Fibroblast of the conjunctiva (primary cell): Measurements from ENCODE around the gene PMM2.
"Not testable (repeated sequence)": the region's sequence is repeated elsewhere in the genome, so short reads cannot be mapped to it uniquely, and the experiment has no call there.

ENCODE experiments used
- DNase-seq: peaks from one replicate; pipeline ENCODE4 v3.0.0-alpha.2; 2010; ENCODE audit warnings: low read depth

PMM2 gene

DNA sequence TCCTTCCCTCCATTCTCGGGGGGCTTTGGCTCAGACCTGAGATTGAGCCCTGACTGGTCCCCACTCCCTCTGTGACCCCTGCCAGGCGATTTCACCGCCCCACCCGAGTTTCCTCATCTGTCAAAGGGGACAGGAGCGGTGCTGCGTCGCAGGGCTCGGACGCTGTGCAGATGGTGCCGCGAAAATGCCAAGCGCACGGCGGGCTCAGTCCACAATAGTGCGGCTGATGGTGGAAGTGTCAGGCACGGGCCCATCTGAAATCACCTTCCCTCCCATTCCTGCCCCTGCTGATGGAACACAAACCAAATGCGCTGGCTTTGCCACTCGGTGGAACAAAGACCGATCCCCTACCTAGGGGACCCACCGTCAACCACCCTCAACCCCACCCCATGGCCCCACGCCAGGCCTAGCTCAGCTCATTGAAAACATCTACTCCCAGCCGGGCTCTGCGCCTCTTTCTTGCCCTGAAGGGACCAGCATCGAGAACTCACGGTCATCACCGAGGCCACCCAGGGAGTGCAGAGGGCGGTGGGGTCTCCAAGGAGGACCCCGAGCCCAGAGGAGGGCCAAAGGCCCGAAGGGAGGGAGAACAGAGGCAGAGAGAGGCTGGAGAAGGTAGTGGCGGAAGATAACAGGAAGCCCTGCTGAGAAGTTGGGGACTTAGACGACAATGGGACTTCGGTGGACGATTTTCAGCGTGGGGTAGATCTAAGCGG is 69.7 kb downstream of the PMM2 start:
- no peak for DNase-seq

DNA sequence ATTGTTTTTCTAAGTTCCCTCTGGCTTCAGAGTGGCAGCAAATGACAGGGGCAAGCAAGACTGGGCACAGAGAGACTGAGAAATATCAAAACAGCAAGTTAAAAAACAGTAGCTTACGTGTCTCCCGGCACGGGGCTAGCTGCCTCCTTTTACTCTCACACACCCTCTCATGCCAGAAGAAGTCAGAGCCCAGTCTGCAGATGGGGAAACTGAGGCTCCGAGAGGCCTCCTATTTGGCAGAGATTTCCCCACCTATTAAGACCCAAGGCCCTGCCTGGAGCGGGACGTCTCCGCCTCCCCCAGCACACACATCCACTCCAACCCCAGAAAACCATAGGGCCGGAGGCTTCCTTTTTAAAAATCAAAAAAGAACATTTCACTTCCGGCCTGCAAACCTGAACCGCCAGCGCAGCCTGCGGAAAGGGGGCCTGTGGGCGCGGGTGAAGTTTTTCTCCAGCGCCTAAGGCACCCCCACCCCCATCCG is 70.3 kb downstream of the PMM2 start:
- DNase-seq: no peak

DNA sequence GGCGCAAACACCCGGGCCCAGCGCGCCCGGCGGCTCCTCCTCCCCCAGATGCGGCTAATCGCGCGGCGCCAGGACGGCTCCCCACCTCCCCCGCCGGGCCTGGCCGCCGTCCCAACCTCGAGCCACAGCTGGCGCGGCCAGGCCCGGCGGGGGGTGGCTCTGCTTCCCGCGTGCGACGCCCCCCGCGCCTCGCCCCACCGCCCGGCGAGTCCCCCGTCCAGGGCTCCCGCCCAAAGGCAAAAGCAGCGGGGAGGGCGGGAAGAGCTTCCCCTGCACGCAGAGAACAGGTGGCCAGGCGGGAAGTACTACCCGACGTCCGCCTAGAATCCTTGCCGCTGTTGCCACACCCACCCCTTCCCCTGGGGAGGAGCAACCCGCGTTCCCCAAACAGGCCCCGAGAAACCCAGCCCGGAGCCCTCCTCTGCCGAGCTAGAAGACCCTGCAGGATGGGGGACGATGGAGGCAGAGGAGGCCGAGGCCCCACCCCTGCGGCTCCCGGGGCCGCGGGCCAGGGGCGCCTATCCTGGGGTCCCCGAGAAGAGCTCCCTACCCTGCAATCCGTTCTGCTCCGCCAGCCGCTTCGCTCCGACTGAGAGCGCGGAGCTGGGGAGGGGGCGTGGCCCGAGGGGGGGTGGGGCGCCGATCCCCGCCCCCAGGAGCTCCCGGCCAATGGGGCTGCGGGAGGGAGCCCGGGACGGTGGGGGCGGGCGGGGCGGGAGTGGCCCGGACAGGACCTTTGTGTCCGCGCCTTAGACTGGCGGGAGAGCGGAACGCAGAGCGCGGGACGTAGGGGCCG is 71.0 kb downstream of the PMM2 start, which contains the start of gene CARHSP1:
TSS of gene CARHSP1 (minus strand) at position 591 of the 796 bp plus-strand sequence. CDS start 9,678 bp downstream, outside the sequence.
- peak; percentile 75 for DNase-seq

DNA sequence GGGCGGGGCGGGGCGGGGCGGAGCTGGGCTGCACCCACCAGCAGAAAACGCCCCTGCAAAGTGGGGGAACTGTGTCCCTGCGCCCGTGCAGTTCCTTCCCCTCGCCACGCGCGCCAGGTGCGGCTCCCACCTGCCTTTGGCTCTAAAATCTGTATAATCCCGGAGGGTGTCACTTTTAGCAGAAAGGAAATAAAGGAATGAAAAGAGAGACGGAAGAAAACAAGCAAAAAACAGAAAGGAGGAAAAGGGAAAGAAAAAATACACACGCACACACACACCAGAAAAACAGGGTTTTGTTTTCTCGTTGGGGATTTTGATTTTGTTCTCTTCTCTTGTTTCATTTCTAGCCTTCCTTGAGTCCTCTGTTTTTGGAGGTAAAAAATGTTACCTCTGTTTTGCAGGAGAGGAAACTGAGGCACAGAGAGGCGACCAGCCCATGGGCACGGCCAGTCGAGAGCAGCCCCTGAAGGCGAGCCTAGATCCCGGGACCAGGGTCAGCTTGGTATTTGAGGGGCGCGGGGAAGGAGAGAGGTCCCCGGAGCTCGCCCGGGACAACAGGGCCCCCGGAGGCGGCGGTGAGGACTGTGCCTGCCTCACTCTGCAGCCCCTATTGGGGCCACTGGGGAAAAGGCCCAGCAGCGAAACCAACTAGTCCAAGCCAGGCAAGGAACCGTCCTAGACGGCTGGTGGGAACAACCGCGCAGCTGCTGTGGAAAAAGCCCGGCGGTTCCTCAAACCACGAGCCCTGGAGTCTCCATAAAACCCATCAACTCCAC is 71.8 kb downstream of the PMM2 start:
- DNase-seq: no peak

DNA sequence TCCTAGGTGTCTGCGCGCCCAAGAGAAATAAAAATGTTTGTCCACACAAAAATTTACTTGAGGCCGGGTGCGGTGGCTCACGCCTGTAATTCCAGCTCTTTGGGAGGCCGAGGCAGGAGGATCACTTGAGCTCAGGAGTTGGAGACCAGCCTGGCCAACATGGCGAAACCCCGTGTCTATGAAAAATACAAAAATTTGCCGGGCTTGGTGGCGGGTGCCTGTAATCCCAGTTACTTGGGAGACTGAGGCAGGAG is 72.3 kb downstream of the PMM2 start:
- not testable (repeated sequence) for DNase-seq

DNA sequence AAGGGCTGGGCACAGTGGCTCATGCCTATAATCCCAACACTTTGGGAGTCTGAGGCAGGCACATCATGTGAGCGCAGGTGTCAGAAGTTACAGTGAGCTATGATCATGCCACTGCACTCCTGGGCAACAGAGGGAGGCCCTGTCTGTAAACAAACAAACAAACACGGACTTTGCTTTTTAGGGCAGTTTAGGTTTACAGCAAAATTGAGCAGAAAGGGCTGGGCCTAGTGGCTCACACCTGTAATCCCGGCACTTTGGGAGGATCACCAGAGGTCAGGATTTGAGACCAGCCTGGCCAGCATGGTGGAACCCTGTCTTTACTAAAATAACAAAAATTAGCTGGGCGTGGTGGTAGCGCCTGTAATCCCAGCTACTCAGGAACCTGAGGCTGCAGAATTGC is 74.4 kb downstream of the PMM2 start:
- no peak for DNase-seq

DNA sequence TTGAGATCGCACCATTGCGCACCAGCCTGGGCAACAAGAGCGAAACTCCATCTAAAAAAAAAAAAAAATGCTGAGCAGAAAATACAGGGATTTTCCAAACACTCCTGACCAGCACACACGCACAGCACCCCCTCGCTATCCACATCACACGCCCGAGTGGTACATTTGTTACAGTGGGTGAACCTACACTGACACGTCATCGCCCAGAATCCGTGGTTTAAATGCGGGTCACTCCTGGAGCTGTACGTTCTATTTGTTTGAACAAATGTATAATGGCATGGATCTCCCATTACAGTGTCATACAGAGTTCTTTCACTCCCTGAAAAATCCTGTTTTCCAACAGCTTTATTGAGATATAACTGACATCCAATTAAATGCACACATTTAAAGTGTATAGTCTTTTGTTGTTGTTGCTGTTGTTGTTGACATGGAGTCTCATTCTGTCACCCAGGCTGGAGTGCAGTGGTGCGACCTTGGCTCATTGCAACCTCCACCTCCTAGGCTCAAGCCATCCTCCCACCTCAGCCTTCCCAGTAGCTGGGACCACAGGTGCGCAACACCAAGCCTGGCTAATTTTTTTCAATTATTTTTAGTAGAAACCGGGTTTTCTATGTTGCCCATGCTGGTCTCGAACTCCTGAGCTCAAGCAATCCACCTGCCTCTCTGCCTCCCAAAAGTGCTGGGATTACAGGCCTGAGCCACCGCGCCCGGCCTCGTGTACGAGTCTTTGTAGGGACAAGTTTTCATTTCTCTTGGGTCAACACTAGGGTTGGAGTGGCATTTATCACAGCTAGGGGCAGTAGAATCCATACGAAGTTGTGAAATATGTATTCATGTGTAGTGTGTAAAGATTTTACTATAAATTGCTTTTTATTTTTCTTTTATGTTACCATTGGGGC is 75.6 kb downstream of the PMM2 start:
- DNase-seq: no peak

DNA sequence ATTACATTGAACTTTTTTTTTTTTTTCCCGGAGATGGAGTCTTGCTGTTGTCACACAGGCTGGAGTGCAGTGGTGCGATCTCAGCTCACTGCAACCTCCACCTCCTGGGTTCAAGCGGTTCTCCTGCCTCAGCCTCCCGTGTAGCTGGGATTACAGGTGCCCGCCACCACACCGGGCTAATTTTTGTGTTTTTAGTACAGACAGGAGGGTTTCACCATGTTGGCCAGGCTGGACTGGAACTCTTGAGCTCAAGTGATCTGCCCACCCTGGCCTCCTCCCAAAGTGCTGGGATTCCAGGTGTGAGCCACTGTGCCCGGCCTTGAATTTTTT is 76.2 kb downstream of the PMM2 start:
- not testable (repeated sequence) for DNase-seq

DNA sequence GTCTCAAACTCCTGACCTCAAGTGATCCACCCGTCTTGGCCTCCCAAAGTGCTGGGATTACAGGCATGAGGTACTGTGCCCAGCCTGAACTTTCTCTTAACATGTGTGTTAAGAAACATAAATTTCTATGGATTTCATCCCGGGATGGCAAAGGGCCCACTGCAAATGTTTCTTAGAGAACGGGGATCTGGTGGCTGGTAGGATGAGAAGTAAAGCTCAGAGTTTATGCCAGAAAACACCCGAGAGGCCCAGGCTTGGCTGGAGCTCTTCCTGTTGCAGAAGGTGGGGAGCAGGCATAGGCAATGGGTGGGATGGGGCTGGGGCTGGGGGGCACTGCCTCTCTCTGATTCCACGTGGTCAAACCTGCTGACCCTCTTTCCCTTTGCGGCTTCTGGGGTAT is 76.7 kb downstream of the PMM2 start:
- peak; percentile 42 for DNase-seq

DNA sequence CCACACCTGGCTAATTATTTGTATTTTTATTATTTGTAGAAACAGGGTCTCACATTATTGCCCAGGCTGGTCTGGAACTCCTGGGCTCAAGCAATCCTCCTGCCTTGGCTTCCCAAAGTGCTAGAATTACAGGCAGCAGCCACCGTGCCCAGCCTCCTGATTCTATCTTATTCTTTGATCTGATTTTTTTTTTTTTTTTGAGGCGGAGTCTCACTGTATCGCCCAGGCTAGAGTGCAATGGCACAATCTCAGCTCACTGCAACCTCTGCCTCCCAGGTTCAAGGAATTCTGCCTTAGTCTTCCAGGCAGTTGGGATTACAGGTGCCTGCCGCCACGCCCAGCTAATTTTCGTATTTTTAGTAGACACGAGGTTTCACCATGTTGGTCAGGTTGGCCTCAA is 77.7 kb downstream of the PMM2 start:
- not testable (repeated sequence) for DNase-seq

DNA sequence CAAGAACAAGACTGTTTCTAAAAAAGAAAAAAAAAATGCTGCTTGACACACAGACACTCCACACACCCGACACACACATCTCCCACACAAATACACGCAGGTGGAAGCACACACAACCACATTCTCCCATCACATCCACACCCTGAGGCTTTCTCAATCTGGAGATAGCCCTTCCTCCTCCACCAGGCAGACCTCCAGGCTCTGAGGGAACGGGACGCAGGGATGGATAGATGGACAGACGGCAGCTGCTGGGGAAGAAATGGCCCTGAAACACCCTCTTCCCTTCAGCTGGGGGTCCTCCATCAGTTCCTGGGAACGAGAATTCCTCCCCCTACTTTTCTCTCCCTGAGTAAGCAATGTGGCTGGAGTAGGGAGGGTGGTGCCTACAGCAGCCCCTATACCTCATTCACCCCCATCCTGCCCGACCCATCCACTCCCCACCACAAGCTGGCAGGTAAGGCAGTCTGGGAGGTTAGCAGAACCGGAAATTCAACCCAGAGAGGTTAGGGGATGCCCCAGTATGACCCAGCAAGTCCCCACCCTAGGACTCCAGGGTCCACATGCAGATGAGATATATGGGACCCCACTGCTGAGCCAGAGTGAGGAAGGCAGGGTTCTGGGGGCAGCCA is 80.4 kb downstream of the PMM2 start:
- DNase-seq: no peak

DNA sequence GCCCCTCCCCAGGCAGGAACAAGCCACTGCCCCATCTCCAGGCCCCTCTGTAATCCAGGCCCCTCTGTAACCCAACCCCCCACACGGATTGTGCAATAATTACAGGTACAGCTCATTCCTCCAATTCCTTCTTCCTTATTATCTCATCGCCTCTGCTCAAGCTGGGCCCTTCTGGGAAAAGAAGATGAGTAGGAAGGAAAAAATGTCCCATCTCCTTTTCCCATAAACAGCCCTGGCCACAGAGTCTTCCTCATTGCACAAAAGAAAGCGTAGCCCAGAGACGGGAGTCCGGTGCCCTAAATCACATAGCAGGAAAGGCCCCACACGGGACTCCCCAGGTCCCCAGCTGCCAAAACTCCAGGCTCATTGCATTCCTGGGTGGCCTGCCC is 80.9 kb downstream of the PMM2 start:
- DNase-seq: no peak

DNA sequence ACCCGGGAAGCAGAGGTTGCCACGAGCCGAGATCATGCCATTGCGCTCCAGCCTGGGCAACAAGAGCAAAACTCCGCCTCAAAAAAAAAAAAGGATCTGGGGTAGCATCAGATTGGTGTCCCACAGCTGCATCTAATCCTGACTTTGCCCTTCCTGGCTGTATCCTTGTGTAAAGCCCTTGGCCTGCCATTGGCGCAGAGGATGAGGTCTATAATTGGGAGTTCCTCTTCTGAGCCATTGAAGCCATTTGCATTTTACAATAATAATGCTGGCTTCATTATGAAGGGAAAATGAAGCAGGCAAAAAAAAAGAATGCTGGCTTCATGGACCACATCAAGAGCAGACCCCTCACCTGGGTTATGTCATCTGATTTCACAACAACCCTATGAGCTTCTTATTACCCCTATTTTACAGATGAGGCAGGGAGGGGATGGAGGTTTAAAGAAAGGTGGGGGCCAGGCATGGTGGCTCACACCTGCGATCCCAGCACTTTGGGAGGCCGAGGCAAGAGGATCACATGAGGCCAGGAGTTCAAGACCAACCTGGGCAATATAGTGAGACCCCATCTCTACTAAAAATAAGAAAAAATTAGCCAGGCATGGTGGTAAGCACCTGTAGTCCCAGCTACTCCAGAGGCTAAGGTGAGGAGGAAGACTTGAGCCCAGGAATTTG is 83.3 kb downstream of the PMM2 start:
- DNase-seq: no peak

DNA sequence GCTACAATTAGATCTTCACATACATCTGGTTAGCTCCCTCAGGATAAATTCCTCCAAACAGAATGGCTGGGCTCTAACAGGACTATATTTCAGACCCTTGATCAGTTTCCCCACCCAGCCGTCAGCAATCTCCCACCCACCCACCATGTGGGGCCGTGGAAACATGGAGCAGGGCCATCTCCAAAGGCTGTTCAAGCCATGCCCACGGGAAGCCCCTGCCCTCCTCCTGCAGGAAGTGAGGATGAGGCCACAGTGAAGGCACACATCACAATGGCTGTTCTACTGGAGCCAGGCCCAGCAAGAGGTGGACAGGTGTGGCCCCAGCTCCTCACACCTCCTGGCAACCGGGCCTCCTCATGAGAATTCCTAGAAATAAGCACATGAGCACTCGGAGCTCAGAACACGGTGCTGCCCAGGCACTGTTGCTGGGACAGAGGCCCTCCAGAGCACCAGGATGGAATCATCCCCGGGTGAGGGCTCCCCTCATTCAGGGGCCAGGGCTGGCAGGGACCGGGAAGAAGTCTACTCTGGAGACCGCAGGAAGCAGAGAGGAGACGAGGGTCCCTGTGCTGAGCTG is 84.5 kb downstream of the PMM2 start, which contains the start of gene LITAFD:
TSS of gene LITAFD (plus strand) at position 311 of the 577 bp plus-strand sequence. CDS start 2,005 bp downstream, outside the sequence.
- DNase-seq: no peak

DNA sequence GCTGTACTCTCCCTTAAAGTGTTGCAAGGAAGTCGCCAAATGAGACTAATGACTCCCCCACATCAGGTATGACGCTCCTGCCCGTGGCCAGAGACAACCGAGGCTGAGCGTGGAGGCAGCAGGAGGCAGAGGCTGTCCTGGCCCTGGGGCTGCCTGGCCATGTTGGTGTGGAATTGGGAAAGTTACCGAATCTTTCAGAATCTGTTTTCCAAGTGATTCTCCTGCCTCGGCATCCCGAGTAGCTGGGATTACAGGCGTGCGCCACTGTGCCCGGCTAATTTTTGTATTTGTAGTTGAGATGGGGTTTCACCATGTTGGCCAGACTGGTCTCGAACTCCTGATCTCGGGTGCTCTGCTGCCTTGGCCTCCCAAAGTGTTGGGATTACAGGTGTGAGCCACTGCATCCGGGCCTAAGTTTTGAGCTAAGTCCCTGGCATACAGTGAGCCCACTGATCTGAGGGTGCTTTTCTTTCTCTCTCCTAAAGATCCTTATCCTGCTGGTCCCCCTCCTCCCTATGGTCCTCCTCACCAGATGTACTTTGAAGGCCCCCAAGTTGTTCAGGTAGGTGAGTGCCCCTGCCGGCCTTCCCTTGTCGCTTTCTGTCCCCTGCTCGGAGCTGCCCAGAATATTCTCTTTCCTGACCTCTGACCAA is 85.2 kb downstream of the PMM2 start:
- DNase-seq: no peak

DNA sequence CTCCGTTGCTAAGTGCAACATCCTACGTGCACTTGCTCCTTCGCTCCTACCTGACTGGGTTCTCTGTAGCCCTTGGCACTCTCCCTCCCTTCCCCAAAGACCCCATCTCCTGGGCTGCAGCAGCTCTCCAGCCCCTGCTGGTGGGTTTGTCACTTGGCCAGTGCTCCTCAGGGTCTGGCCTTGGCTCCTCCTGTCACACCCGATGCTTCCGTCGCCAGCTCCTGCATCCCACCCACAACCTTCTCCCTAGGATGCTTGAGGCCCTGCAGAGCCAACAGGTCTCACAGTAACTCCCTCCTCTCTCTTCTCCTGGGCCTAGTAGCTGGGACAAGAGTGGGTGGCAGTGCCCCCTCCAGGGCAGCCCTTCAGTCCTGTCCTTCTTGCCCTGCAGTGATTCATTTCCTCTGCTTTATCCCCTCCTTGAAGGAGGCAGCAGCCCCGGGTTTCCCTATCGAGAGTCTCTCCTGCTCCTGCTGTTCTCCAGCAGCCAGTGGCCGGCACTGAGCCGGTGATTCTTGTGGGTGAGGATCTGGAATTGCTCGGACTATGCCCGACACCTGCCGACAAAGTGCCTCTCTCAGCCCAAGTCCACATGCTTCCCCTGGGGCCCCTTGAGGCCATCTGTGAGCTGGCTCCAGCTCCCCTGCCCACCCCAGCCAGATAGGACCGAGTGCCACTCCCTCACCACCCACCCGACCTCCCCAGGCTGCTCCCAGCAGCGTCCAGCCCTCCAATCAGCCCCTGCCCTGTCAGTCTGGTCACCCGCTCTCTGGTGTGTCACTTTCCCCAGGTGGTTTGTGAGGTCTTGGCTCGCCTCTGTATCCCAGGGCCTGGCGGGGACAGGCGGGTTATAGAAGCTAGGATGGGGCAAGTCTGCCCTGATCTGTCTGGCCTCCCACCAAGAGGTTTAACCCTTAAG is 88.3 kb downstream of the PMM2 start:
- no peak for DNase-seq

DNA sequence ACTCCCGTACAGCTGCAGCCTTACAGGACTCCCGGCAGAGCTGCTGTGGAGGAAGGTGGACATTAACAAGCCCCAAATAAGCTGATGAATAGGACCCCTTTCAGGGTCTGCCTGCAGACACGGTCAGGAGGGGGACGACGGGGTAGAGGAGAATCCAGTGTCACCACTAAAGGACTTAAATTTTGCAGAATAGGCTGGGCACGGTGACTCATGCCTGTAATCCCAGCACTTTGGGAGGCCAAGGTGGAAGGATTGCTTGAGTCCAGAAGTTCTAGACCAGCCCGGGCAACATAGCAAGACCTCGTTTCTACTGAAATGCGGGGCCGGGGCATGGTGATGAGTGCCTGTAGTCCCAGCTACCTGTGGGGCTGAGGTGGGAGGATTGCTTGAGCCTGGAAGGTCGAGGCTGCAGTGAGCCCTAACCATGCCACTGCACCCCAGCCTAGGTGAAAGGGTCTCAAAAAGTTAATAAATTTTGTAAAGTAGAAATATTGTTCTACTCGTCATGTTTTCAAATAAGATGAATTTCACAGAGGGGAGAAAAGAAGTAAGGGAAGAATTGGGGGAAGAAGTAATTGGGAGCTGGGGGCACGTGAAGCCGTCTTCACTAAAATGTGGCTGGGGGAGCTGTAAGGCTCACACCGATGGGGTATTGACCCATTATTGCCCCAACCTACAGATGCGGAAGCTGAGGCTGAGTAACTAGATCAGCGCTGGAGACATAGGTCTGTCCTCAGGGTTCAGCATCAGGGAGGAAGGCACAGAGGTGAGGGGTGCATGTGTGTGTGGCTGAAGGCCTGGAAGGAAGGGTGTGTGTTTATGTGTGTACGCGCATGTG is 89.2 kb downstream of the PMM2 start:
- no peak for DNase-seq

DNA sequence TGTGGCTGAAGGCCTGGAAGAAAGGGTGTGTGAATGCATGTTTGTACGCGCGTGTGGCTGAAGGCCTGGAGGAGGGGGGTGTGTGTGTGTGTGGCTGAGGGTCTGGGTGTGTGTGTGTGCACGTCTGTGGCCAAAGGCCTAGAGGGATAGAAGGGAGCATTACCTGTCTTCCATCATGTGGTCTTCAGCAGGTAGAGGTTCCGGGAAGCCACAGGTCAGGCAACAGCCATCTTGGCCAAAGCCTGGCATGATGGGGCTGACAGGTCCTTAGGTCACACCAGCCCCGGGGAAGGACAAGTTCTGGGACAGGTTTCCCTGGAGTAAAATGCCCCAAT is 89.8 kb downstream of the PMM2 start:
- DNase-seq: no peak
